Ectodermal cell (in vitro differentiated cells): ENCODE measurements around the gene PBX3.

Source experiments
- H3K27ac ChIP-seq: 2 replicates; pipeline ENCODE4 v1.7.0; 2013; ENCODE audit warnings: mild to moderate bottlenecking, low read depth, low read length; ENCODE audit not compliant: insufficient read depth, poor library complexity, severe bottlenecking
- H3K27me3 ChIP-seq: 2 replicates; pipeline ENCODE4 v1.7.0; 2013; ENCODE audit warnings: mild to moderate bottlenecking, low read length; ENCODE audit not compliant: insufficient read depth, control insufficient read depth, poor library complexity, severe bottlenecking
- H3K36me3 ChIP-seq: one replicate; pipeline ENCODE4 v1.7.0; 2013; ENCODE audit warnings: low read length; ENCODE audit not compliant: control insufficient read depth, insufficient read depth
- H3K4me1 ChIP-seq: one replicate; pipeline ENCODE4 v1.7.0; 2013; ENCODE audit warnings: low read length; ENCODE audit not compliant: control insufficient read depth, insufficient read depth
- H3K4me3 ChIP-seq: 2 replicates; pipeline ENCODE4 v1.7.0; 2013; ENCODE audit warnings: low read depth, low read length, control low read depth; ENCODE audit not compliant: insufficient read depth
- H3K9me3 ChIP-seq: 2 replicates; pipeline ENCODE4 v1.7.0; 2013; ENCODE audit warnings: mild to moderate bottlenecking, low read length, moderate library complexity; ENCODE audit not compliant: control insufficient read depth
- WGBS, 2 experiments: methylation state at CpG; one replicate each; pipeline ENCODE4 v1.1.7; 2013; ENCODE audit warnings: missing lambda C conversion rate in 2 of 2; 5-methylcytosine and 5-hydroxymethylcytosine counted together

PBX3 gene

DNA sequence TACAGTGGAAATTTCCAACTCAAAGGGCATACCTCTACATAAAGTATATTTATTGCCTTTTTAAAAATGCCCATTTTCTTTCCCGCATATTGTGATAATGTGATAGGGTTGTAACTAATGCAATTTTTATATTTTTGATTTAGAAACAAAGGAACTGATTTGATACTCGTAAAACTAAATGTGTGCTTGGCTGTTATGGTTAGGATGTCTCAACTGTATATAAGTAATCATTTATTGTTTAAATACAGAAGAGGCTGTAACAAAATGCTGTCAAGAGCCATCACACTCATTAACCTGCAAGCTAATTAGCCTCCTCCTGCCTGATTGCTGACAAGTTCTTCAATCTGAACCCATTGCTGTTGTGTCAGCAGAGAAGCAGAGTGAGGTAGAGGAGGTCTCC lies 149.2 kb downstream of the PBX3 start:
- Histone ChIP-seq H3K4me3 (no peak overlapping the region), H3K27me3 (no peaks in the 10 kb centered on the region), H3K36me3 (no peaks in the 10 kb centered on the region), H3K9me3 (no peaks in the 10 kb centered on the region), H3K4me1 (peaks cover 6% of the 10 kb centered on the region), H3K27ac (no peak overlapping the region)
- WGBS, 2 experiments: 86% methylated on average over 2 of the region's 2 CpGs; no CpG with 5 or more reads in 1 of the 2 experiments

DNA sequence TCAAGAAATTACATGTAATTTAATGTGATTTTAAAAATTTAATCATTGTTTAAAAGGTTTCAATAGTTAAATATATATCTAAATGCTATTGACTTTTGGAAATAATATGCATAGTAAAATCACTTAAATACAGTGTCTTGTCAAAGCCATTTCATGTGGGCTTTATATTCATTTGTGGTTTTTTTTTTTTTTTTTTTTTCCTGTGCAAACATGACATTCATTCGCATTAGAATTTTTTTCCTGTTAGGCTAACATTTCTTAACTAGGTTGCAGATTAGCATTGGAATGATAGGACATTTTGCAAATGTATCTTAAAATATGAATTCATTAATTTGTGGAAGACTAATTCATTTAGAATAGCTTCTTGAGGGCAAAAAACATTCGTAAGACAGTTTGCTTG lies 149.8 kb downstream of the PBX3 start:
- no peaks in the 10 kb centered on the region for H3K36me3 ChIP-seq
- no peaks in the 10 kb centered on the region for H3K27me3 ChIP-seq
- H3K9me3 ChIP-seq: no peaks in the 10 kb centered on the region
- H3K4me1 ChIP-seq: peaks cover 4% of the 10 kb centered on the region
- no peak overlapping the region for H3K4me3 ChIP-seq
- H3K27ac ChIP-seq: no peak overlapping the region
- 98% methylated on average over 2 of the region's 2 CpGs; no CpG with 5 or more reads in 1 of the 2 experiments for WGBS, 2 experiments

DNA sequence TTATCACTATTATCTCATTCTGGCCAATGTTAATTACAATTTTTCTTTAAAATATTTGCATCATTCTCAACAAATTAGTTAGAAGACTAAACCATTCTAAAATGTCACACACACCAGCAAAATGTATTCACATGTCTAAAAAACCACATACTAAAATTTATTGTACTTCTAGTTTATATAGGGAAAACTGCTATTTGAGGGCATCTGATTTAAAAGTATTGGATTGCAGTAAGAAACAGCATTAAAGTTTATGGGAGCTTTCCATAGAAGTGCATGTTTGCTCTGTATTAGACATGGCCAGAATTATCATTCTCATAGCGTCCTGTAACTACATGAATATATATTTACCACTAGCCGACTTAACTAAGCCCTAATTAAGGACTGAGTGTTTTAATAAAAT lies 150.3 kb downstream of the PBX3 start:
- 100% methylated on average over 2 of the region's 2 CpGs; no CpG with 5 or more reads in 1 of the 2 experiments for WGBS, 2 experiments

DNA sequence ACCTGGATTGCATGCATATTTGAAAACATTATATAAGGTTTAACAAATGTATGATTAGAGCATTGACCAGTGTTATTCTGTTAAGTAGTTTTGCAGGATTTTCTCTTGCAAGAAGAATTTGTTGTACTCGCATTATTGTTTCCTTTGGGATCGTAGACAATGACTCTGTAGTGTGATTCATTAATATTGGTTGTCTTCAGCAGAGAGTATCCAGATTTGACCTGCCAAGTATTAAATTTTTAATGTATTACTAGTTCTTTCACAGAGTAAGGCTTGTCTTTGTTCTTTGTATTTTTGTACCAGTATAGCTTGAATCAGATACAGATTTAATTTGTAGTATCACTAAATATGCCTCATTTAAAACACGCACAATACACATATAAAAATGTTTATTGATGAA lies 155.0 kb downstream of the PBX3 start:
- H3K4me3 ChIP-seq: no peak overlapping the region
- H3K4me1 ChIP-seq: peaks cover 4% of the 10 kb centered on the region
- no peaks in the 10 kb centered on the region for H3K36me3 ChIP-seq
- no peak overlapping the region for H3K27ac ChIP-seq
- no peaks in the 10 kb centered on the region for H3K9me3 ChIP-seq
- no peaks in the 10 kb centered on the region for H3K27me3 ChIP-seq
- WGBS, 2 experiments: 86 to 97% methylated on average over 2 of the region's 3 CpGs

More for the DNA sequence above, 150.3 kb downstream of the PBX3 start:
- no peaks in the 10 kb centered on the region for H3K27me3 ChIP-seq
- H3K4me1 ChIP-seq: peaks cover 2% of the 10 kb centered on the region
- H3K27ac ChIP-seq: no peak overlapping the region
- no peaks in the 10 kb centered on the region for H3K9me3 ChIP-seq
- H3K36me3 ChIP-seq: no peaks in the 10 kb centered on the region
- H3K4me3 ChIP-seq: no peak overlapping the region

DNA sequence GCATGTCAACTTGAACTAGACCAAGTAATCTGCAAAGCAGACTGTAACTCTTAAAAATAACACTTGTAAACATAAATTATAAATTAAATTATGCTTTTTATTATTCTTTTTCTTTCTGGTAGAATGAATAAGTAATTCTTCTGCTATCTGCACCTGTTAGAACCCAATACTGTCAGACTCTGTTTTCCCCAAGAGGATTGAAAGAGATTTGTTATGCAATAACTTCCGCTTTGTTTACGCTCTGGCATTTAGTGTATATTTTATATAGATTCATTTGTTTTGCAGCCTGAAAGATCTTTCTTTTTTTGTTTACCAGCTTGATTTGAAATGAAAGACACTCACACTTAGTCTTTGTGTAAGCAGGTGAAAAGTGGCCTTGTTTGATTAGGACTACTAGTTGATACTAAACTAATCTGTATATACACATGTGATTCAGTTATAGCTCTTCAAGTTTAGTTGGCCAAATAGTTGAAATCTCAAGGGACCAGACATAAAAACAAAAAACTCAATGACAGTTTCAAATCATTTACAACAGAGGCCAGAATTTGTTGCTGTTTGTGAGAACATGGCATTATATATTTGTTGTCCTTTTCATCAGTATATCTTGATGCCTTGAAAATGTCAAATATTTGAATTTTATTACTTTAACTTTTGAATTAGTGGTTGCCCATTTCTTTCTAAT lies 155.8 kb downstream of the PBX3 start:
- Histone ChIP-seq H3K27me3 (no peaks in the 10 kb centered on the region), H3K4me1 (peaks cover 10% of the 10 kb centered on the region)
- 100% methylated on average over 2 of the region's 2 CpGs for WGBS, 2 experiments

DNA sequence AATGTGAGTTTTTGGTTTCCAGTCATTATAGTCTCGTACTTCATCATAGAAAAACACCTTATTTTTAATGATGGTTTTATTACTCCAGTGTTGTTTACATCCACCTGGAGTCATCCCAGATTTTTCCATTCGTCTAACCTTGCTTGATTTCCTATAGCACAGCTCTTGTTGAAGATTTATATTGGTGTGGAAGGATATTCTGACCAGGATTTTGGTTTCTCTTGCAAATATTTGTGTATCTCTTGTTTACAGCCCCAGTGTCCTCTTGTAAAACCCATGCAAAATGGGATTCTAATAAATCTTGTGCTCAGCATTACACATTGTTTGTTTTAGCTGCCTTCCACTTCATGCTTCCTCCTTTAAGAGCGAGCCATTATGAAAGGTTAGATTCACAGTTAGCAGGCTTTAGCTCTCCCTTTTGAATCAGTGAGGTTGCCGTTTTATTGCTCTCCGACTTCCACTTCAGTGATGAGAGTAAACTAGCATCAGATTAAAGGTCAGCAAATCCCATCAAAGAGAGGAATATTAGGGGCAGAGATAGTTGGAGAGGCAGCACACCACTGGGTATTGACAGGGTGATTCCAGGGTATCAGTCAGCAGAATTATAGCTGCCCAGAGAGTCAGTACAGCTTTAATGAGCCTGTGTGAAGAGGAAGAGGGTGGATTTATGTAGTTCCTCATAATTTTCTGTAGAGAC lies 157.1 kb downstream of the PBX3 start:
- peaks cover 10% of the 10 kb centered on the region for H3K4me1 ChIP-seq
- no peaks in the 10 kb centered on the region for H3K36me3 ChIP-seq
- WGBS, 2 experiments: 72 to 74% methylated on average over 3 to 5 of the region's 5 CpGs
- no peak overlapping the region for H3K4me3 ChIP-seq
- H3K27me3 ChIP-seq: no peaks in the 10 kb centered on the region
- H3K27ac ChIP-seq: no peak overlapping the region
- no peaks in the 10 kb centered on the region for H3K9me3 ChIP-seq

More for the DNA sequence above, 155.8 kb downstream of the PBX3 start:
- Histone ChIP-seq H3K9me3 (no peaks in the 10 kb centered on the region), H3K4me3 (no peak overlapping the region), H3K36me3 (no peaks in the 10 kb centered on the region), H3K27ac (no peak overlapping the region)

DNA sequence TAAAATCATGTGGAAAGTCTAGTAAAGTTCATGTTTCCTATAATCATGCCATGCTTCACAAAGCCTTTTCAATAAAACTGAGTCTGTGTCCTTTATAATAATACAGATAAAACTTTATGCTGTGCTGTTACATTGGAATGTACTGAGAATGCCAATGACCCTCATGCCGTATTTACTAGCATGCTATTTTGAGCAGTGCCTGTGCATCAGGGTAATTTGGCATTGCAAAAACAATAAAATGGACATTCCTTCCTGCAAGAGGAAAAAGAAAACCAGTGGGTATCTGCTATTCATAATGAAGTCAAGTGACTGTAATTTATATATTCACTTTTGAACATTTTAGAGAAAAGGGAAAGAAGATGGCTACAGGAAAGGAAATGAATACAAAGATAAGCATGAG lies 159.0 kb downstream of the PBX3 start:
- 100% methylated on average over 1 of the region's 1 CpG for WGBS, 2 experiments
- no peak overlapping the region for H3K4me3 ChIP-seq

DNA sequence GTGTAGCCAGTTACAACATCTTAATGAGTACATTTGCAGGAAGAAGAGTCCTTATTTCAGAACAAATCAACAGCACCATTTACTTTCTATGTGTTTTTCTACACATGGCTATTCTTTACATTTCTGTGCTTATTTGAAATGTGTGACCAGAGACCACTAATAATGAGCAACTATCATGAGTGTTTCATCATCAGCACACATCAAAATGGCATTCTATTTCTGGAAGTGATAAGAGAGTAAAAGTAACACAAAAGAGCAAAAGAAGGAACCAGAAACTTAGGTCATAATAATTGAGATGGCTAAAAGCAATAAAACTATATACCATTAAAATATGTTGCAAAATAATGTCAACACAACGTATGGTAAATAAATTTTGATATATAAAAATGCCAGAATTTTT lies 159.7 kb downstream of the PBX3 start:
- H3K4me1 ChIP-seq: peaks cover 10% of the 10 kb centered on the region
- no peak overlapping the region for H3K4me3 ChIP-seq
- WGBS, 2 experiments: no CpG with 5 or more reads among the region's 1 CpG
- no peaks in the 10 kb centered on the region for H3K9me3 ChIP-seq
- no peaks in the 10 kb centered on the region for H3K36me3 ChIP-seq
- H3K27ac ChIP-seq: no peak overlapping the region
- H3K27me3 ChIP-seq: no peaks in the 10 kb centered on the region

More for the DNA sequence above, 159.0 kb downstream of the PBX3 start:
- peaks cover 10% of the 10 kb centered on the region for H3K4me1 ChIP-seq
- H3K36me3 ChIP-seq: no peaks in the 10 kb centered on the region
- no peak overlapping the region for H3K27ac ChIP-seq
- no peaks in the 10 kb centered on the region for H3K9me3 ChIP-seq
- no peaks in the 10 kb centered on the region for H3K27me3 ChIP-seq

DNA sequence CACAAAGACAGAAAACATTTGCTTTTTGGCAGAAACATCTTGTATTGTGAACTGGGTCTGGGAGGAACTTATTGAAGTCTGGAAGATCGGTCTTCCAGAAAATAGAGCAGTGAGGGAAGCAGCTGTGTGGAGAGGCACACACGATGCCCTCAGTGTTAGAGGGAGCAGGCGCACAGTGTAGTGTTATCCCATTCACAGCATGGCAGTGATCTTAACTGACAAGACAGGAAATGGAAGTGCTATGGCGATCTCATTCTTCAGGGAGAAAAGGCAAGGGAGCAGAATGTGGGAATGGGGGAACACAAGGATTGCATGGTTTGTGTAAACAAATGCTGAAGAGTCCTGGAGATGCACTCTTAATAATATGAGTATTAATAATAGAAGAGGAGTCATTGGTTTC lies 161.0 kb downstream of the PBX3 start:
- Histone ChIP-seq H3K4me1 (peaks cover 10% of the 10 kb centered on the region), H3K4me3 (no peak overlapping the region), H3K27me3 (no peaks in the 10 kb centered on the region), H3K9me3 (no peaks in the 10 kb centered on the region), H3K27ac (peak overlapping the region; percentile 28), H3K36me3 (no peaks in the 10 kb centered on the region)
- WGBS, 2 experiments: 71 to 75% methylated on average over 4 of the region's 4 CpGs

DNA sequence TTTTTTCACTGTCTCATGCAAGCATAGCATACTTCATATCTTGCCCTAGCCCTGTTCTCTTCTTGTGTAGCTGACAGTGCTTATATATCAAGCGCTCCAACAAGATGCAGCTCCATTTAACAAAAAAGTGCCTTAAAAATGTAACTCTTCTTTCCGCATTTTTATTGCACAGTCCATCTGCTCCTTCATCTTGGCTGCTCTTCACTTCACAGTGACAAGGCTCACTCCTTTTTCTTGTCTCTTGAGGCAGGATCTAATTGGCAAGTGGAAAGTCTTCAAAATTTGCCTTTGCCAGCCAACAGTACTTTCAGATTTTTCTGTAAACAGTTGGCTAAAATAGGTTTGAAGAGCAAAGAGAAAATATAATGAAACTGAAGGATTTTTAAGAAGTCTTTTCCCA lies 161.8 kb downstream of the PBX3 start:
- H3K4me3 ChIP-seq: no peak overlapping the region

More for the DNA sequence above, 161.8 kb downstream of the PBX3 start:
- H3K36me3 ChIP-seq: no peaks in the 10 kb centered on the region
- H3K27me3 ChIP-seq: no peaks in the 10 kb centered on the region
- WGBS, 2 experiments: 96 to 98% methylated on average over 2 of the region's 2 CpGs
- H3K9me3 ChIP-seq: no peaks in the 10 kb centered on the region
- H3K27ac ChIP-seq: no peak overlapping the region
- H3K4me1 ChIP-seq: peaks cover 10% of the 10 kb centered on the region
